ENCODE results near the gene OXTR.

The OXTR gene

DNA sequence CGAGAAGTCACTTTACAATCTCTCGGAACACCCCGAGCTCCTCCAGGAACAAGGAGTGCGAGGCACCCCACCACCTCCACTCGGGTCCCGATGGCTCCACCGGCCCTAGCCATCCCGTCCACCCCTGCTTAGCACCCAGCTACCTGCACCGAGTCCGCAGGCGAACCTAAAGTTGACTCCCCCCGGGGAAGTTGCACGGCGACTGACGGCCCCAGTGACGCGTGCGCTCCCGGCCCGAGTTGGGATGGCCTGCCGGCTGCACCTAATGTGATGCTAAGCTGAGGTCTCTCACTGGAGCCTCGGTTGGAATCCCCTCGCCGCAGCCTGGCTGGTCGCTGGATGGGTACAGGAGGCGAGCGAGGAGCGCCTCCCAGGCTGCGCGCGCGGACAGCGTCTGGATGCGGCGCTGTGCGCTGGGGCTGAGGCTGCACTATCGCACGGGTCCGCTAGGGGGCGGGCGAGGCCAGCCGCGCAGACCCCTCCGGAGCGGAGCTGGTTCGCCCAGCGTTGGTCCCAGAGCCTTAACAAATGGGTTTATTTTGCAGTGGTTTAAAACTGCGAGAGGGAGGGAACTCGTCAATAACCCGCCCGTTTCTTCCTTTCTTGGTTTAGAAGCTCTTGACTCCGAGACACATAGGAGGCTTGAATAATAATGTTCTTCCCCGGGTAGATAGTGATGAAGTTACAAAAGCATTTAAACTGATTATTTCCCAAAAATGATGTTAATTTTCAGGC lies at the start of gene OXTR:
Gene OXTR, minus strand, starts transcription at position 526 of the 735 bp plus-strand sequence. CDS start 1,426 bp downstream, outside the sequence.
- Histone ChIP-seq H3K4me3 (ENCODE audit: low read depth, low read length) (peak within 1 kb of the TSS; percentile 78), H3K27ac (ENCODE audit: low read depth, low read length) (no peak within 1 kb of the TSS), H3K79me2 (ENCODE audit: control insufficient read depth, insufficient read depth, low read length, unreplicated experiment) (no peaks in the 10 kb centered on the region), H2AFZ (ENCODE audit: low read length, unreplicated experiment) (peak within 1 kb of the TSS; percentile 28), H3K4me1 (ENCODE audit: control insufficient read depth, insufficient read depth, low read length, unreplicated experiment) (peaks cover 10% of the 10 kb centered on the region), H3K27me3 (ENCODE audit: insufficient read depth, low read length) (peaks cover 23% of the 10 kb centered on the region), H3K36me3 (ENCODE audit: insufficient read depth, low read length) (no peaks in the 10 kb centered on the region)

GRCh38 chr3:8817486-8817885 lies 48.1 kb upstream of the OXTR start:
- H3K4me3 ChIP-seq (ENCODE audit: low read depth, low read length): no peak overlapping the region
- no peak overlapping the region for H3K27ac ChIP-seq (ENCODE audit: low read depth, low read length)
- peaks cover 4% of the 10 kb centered on the region; the same call in 1 of the 2 replicates for H3K36me3 ChIP-seq (ENCODE audit: insufficient read depth, low read length)
- H3K4me1 ChIP-seq (ENCODE audit: control insufficient read depth, insufficient read depth, low read length, unreplicated experiment): peaks cover 11% of the 10 kb centered on the region
- no peak overlapping the region for H2AFZ ChIP-seq (ENCODE audit: low read length, unreplicated experiment)
- no peaks in the 10 kb centered on the region for H3K79me2 ChIP-seq (ENCODE audit: control insufficient read depth, insufficient read depth, low read length, unreplicated experiment)
- H3K27me3 ChIP-seq (ENCODE audit: insufficient read depth, low read length): no peaks in the 10 kb centered on the region

GRCh38 chr3:8816106-8816505 lies 46.7 kb upstream of the OXTR start:
- Histone ChIP-seq H3K4me3 (ENCODE audit: low read depth, low read length) (no peak overlapping the region), H3K4me1 (ENCODE audit: control insufficient read depth, insufficient read depth, low read length, unreplicated experiment) (no peaks in the 10 kb centered on the region), H3K36me3 (ENCODE audit: insufficient read depth, low read length) (peaks cover 4% of the 10 kb centered on the region; the same call in 1 of the 2 replicates), H3K27ac (ENCODE audit: low read depth, low read length) (no peak overlapping the region), H3K27me3 (ENCODE audit: insufficient read depth, low read length) (no peaks in the 10 kb centered on the region), H3K79me2 (ENCODE audit: control insufficient read depth, insufficient read depth, low read length, unreplicated experiment) (no peaks in the 10 kb centered on the region), H2AFZ (ENCODE audit: low read length, unreplicated experiment) (no peak overlapping the region)

- H2AFZ ChIP-seq (ENCODE audit: low read length, unreplicated experiment): no peak overlapping the region
- no peaks in the 10 kb centered on the region for H3K4me1 ChIP-seq (ENCODE audit: control insufficient read depth, insufficient read depth, low read length, unreplicated experiment)
- no peaks in the 10 kb centered on the region for H3K27me3 ChIP-seq (ENCODE audit: insufficient read depth, low read length)
Observed at GRCh38 chr3:8813411-8813810, 44.0 kb upstream of the OXTR start.

GRCh38 chr3:8810561-8810960 lies 41.1 kb upstream of the OXTR start:
- H3K4me3 ChIP-seq (ENCODE audit: low read depth, low read length): no peak overlapping the region

More at GRCh38 chr3:8813411-8813810, 44.0 kb upstream of the OXTR start:
- no peaks in the 10 kb centered on the region for H3K79me2 ChIP-seq (ENCODE audit: control insufficient read depth, insufficient read depth, low read length, unreplicated experiment)
- no peak overlapping the region for H3K27ac ChIP-seq (ENCODE audit: low read depth, low read length)
- no peak overlapping the region for H3K4me3 ChIP-seq (ENCODE audit: low read depth, low read length)
- H3K36me3 ChIP-seq (ENCODE audit: insufficient read depth, low read length): no peaks in the 10 kb centered on the region

DNA sequence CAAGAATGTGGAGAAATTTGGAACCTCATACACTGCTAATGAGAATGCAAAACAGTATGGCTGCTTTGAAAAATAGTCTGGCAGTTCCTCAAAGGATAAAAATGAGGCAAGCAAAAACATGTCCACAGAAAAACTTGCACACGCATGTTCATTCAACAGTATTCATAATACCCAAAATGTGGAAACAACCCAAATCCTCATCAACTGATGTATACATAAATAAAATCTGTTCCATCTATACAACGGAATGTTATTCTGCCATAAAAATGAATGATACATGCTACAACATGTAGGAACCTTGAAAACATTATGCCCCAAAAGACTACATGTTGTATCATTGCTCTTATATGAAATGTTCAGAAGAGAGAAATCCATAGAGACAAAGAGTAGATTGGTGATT lies 36.4 kb upstream of the OXTR start:
- 0 out of 2 replicates have a peak, but pooled peaks cover 2% of the 10 kb centered on the region for H3K36me3 ChIP-seq (ENCODE audit: insufficient read depth, low read length)

More at GRCh38 chr3:8810561-8810960, 41.1 kb upstream of the OXTR start:
- Histone ChIP-seq H3K27me3 (ENCODE audit: insufficient read depth, low read length) (no peaks in the 10 kb centered on the region), H3K79me2 (ENCODE audit: control insufficient read depth, insufficient read depth, low read length, unreplicated experiment) (no peaks in the 10 kb centered on the region), H3K4me1 (ENCODE audit: control insufficient read depth, insufficient read depth, low read length, unreplicated experiment) (no peaks in the 10 kb centered on the region), H3K36me3 (ENCODE audit: insufficient read depth, low read length) (no peaks in the 10 kb centered on the region), H2AFZ (ENCODE audit: low read length, unreplicated experiment) (no peak overlapping the region), H3K27ac (ENCODE audit: low read depth, low read length) (no peak overlapping the region)

GRCh38 chr3:8802256-8802655 lies 32.8 kb upstream of the OXTR start:
- Histone ChIP-seq H2AFZ (ENCODE audit: low read length, unreplicated experiment) (no peak overlapping the region), H3K27ac (ENCODE audit: low read depth, low read length) (no peak overlapping the region), H3K36me3 (ENCODE audit: insufficient read depth, low read length) (0 out of 2 replicates have a peak, but pooled peaks cover 2% of the 10 kb centered on the region), H3K4me3 (ENCODE audit: low read depth, low read length) (no peak overlapping the region), H3K79me2 (ENCODE audit: control insufficient read depth, insufficient read depth, low read length, unreplicated experiment) (no peaks in the 10 kb centered on the region), H3K27me3 (ENCODE audit: insufficient read depth, low read length) (no peaks in the 10 kb centered on the region), H3K4me1 (ENCODE audit: control insufficient read depth, insufficient read depth, low read length, unreplicated experiment) (no peaks in the 10 kb centered on the region)

More for the DNA sequence above, 36.4 kb upstream of the OXTR start:
- no peaks in the 10 kb centered on the region for H3K27me3 ChIP-seq (ENCODE audit: insufficient read depth, low read length)
- no peak overlapping the region for H3K4me3 ChIP-seq (ENCODE audit: low read depth, low read length)
- H3K79me2 ChIP-seq (ENCODE audit: control insufficient read depth, insufficient read depth, low read length, unreplicated experiment): no peaks in the 10 kb centered on the region
- H2AFZ ChIP-seq (ENCODE audit: low read length, unreplicated experiment): no peak overlapping the region
- no peak overlapping the region for H3K27ac ChIP-seq (ENCODE audit: low read depth, low read length)
- H3K4me1 ChIP-seq (ENCODE audit: control insufficient read depth, insufficient read depth, low read length, unreplicated experiment): no peaks in the 10 kb centered on the region

DNA sequence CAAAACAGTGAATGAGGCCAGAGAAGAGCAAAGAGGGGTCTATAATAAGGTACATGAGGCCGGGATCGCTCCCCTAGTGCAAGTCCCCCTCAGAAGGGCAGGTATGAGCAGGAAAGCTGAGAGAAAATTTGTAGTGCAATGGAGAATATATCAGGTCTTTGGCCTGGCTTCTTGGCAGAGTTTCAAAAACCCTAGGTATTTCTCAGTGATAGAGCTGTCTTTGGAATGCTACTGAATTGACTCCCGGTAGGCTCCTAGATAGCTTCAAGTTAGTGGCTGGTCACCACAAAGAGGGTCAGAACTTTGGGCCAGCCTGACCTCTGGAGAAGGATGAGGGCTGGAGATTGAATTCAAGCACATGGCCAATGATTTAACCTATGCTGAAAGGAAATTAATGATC lies 30.6 kb upstream of the OXTR start:
- no peaks in the 10 kb centered on the region for H3K4me1 ChIP-seq (ENCODE audit: control insufficient read depth, insufficient read depth, low read length, unreplicated experiment)
- H3K36me3 ChIP-seq (ENCODE audit: insufficient read depth, low read length): 0 out of 2 replicates have a peak, but pooled peaks cover 2% of the 10 kb centered on the region
- no peak overlapping the region for H3K27ac ChIP-seq (ENCODE audit: low read depth, low read length)
- H2AFZ ChIP-seq (ENCODE audit: low read length, unreplicated experiment): no peak overlapping the region
- H3K79me2 ChIP-seq (ENCODE audit: control insufficient read depth, insufficient read depth, low read length, unreplicated experiment): no peaks in the 10 kb centered on the region
- no peaks in the 10 kb centered on the region for H3K27me3 ChIP-seq (ENCODE audit: insufficient read depth, low read length)
- H3K4me3 ChIP-seq (ENCODE audit: low read depth, low read length): no peak overlapping the region

GRCh38 chr3:8794247-8794646 lies 24.8 kb upstream of the OXTR start:
- Histone ChIP-seq H3K79me2 (ENCODE audit: control insufficient read depth, insufficient read depth, low read length, unreplicated experiment) (no peaks in the 10 kb centered on the region), H3K27ac (ENCODE audit: low read depth, low read length) (no peak overlapping the region), H3K4me3 (ENCODE audit: low read depth, low read length) (no peak overlapping the region), H3K4me1 (ENCODE audit: control insufficient read depth, insufficient read depth, low read length, unreplicated experiment) (no peaks in the 10 kb centered on the region), H3K36me3 (ENCODE audit: insufficient read depth, low read length) (0 out of 2 replicates have a peak, but pooled peaks cover 3% of the 10 kb centered on the region), H2AFZ (ENCODE audit: low read length, unreplicated experiment) (no peak overlapping the region), H3K27me3 (ENCODE audit: insufficient read depth, low read length) (no peaks in the 10 kb centered on the region)

GRCh38 chr3:8793242-8793641 lies 23.8 kb upstream of the OXTR start:
- Histone ChIP-seq H3K27me3 (ENCODE audit: insufficient read depth, low read length) (no peaks in the 10 kb centered on the region), H3K4me3 (ENCODE audit: low read depth, low read length) (no peak overlapping the region), H2AFZ (ENCODE audit: low read length, unreplicated experiment) (no peak overlapping the region), H3K79me2 (ENCODE audit: control insufficient read depth, insufficient read depth, low read length, unreplicated experiment) (no peaks in the 10 kb centered on the region), H3K36me3 (ENCODE audit: insufficient read depth, low read length) (0 out of 2 replicates have a peak, but pooled peaks cover 3% of the 10 kb centered on the region), H3K4me1 (ENCODE audit: control insufficient read depth, insufficient read depth, low read length, unreplicated experiment) (no peaks in the 10 kb centered on the region), H3K27ac (ENCODE audit: low read depth, low read length) (no peak overlapping the region)

DNA sequence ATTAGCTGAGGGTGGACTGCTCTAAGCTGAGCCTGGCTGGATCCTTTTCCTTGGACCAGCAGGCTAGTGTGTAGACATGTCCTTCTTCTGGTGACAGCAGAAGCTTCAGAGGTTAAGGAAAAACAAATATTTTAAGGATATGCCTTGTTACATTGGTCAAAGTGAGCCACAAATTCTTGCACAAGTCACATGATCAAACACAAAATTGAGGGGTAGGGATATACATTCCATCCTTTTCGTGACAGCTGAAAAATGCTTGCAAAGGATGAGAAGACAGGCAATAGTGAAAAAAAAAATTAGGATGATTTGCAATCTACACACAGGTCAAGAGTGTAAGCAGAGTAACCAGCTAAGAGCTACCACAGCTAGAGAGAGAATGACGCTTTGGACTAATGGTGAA lies 21.1 kb upstream of the OXTR start:
- Histone ChIP-seq H3K4me1 (ENCODE audit: control insufficient read depth, insufficient read depth, low read length, unreplicated experiment) (no peaks in the 10 kb centered on the region), H3K36me3 (ENCODE audit: insufficient read depth, low read length) (0 out of 2 replicates have a peak, but pooled peaks cover 3% of the 10 kb centered on the region), H3K27me3 (ENCODE audit: insufficient read depth, low read length) (no peaks in the 10 kb centered on the region), H3K79me2 (ENCODE audit: control insufficient read depth, insufficient read depth, low read length, unreplicated experiment) (no peaks in the 10 kb centered on the region), H3K27ac (ENCODE audit: low read depth, low read length) (no peak overlapping the region), H3K4me3 (ENCODE audit: low read depth, low read length) (no peak overlapping the region), H2AFZ (ENCODE audit: low read length, unreplicated experiment) (no peak overlapping the region)
